ENCODE results near the gene SPTBN2.

SPTBN2 gene

DNA sequence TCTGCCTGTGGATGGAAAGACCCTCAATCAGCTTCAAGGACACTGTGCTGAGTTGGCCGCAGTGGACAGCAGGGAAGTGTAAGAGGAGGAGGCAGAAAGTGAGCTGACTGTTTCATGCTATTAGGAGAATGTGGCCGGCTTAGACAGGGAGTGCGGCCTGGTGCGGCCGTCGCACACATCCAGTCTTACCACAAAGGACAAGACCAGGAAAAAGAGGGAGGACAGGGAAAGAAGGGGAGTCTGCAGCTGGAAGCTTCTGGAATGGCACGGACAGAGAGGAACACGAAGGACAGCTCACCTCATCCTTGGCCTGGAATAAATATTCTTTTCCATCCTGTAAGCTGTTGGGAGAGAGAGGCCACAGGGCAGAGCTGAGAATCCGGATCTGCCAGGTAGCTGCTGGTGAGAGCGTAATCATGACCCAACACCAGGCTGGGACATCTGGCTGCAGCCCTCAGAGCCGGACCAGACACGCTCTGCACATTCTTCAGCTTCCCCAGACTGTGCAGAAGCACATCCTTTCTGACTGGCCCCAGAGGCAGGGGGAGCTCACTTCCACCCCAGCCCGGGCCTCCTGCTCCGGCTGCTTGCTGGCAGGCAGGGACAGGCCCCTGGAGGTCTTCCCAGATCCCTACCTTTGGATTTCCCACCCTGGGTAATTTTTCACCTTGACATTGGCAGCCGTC lies 42.8 kb downstream of the SPTBN2 start:
- TF ChIP-seq FOXP2 (optimal IDR thresholded peaks at IDR 0.05; ENCODE audit: borderline replicate concordance, extremely low read depth, extremely low read length, insufficient read depth) (no peak), POLR2AphosphoS5 (IDR thresholded peaks at IDR 0.05; ENCODE audit: low read depth, low read length) (no peak), SIN3A (IDR thresholded peaks at IDR 0.05; ENCODE audit: borderline replicate concordance, insufficient read depth, low read length) (no peak), TAF1 (IDR thresholded peaks at IDR 0.05; ENCODE audit: borderline replicate concordance, insufficient read depth, low read length) (no peak)
- TF ChIP-seq, protein P1, sequence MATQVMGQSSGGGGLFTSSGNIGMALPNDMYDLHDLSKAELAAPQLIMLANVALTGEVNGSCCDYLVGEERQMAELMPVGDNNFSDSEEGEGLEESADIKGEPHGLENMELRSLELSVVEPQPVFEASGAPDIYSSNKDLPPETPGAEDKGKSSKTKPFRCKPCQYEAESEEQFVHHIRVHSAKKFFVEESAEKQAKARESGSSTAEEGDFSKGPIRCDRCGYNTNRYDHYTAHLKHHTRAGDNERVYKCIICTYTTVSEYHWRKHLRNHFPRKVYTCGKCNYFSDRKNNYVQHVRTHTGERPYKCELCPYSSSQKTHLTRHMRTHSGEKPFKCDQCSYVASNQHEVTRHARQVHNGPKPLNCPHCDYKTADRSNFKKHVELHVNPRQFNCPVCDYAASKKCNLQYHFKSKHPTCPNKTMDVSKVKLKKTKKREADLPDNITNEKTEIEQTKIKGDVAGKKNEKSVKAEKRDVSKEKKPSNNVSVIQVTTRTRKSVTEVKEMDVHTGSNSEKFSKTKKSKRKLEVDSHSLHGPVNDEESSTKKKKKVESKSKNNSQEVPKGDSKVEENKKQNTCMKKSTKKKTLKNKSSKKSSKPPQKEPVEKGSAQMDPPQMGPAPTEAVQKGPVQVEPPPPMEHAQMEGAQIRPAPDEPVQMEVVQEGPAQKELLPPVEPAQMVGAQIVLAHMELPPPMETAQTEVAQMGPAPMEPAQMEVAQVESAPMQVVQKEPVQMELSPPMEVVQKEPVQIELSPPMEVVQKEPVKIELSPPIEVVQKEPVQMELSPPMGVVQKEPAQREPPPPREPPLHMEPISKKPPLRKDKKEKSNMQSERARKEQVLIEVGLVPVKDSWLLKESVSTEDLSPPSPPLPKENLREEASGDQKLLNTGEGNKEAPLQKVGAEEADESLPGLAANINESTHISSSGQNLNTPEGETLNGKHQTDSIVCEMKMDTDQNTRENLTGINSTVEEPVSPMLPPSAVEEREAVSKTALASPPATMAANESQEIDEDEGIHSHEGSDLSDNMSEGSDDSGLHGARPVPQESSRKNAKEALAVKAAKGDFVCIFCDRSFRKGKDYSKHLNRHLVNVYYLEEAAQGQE (IDR thresholded peaks at IDR 0.05; ENCODE audit: insufficient read depth in 1 of 2, low read depth in 2 of 2, low read length in 2 of 2), result no peak

DNA sequence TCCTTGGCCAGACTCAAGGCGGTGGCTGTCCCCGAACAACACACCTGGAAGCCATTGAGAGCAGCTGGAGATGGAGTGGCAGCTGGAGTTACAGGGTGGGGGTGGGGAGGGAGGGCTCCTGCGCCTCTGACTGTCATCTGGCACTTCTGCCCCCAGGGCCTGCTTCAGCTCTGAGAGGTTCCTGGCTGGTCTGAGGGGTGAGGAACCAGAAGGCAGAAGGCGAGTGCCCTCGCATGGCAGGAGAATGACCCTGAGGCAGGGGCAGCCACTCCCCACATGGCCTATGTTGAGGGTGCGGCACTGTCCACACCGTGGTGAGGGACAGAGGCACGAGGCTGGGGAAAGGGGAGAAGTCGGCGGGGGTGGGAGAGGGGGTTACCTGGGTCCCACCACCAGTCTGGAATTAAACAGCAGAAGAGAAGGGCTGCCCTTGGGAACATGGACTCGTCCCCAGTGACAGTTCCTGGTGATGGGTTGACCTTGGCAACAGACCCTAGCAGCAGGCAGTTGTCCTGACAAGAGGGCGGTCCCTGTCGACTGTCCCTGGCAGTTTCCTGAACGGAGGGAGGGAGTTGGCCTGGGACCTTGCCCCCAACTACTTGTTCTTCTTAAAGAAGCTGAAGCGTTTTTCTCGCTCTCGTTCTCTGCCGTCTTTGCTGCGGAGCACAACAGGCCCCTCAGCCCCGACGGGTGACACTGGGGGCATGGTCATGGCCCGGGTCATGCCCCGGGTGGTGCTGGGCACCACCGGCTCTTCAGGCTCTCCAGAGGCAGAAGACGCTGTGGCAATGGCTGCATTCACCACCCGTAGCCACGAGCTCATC lies 43.5 kb downstream of the SPTBN2 start:
- TF ChIP-seq, protein P1 (IDR thresholded peaks at IDR 0.05; ENCODE audit: insufficient read depth in 1 of 2, low read depth in 2 of 2, low read length in 2 of 2), result no peak
- TF ChIP-seq FOXP2 (optimal IDR thresholded peaks at IDR 0.05; ENCODE audit: borderline replicate concordance, extremely low read depth, extremely low read length, insufficient read depth), result no peak
- no peak for TF ChIP-seq TAF1 (IDR thresholded peaks at IDR 0.05; ENCODE audit: borderline replicate concordance, insufficient read depth, low read length)
- no peak for TF ChIP-seq SIN3A (IDR thresholded peaks at IDR 0.05; ENCODE audit: borderline replicate concordance, insufficient read depth, low read length)
- TF ChIP-seq POLR2AphosphoS5 (IDR thresholded peaks at IDR 0.05; ENCODE audit: low read depth, low read length), result no peak

DNA sequence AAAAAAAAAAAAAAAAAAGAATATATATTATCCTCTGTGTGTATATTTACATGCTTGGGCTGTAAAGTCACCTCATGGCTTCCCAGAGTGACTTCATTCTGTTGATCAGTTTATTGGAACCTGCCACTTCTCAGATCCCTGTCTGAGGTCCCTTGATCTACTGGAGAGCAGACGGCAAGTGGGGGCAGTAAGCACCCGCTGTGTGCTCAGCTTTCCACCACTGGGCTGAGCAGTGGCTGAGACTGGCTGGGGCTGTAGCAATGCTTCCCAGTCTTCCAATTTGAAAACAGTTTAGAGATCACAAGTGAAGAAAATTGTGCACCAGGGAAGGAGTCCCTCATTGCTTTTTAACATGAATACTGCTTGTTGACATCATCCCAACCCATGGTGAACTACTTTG lies 44.4 kb downstream of the SPTBN2 start:
- TF ChIP-seq SIN3A (IDR thresholded peaks at IDR 0.05; ENCODE audit: borderline replicate concordance, insufficient read depth, low read length), result no peak
- TF ChIP-seq FOXP2 (optimal IDR thresholded peaks at IDR 0.05; ENCODE audit: borderline replicate concordance, extremely low read depth, extremely low read length, insufficient read depth), result no peak
- TF ChIP-seq POLR2AphosphoS5 (IDR thresholded peaks at IDR 0.05; ENCODE audit: low read depth, low read length), result no peak
- no peak for TF ChIP-seq TAF1 (IDR thresholded peaks at IDR 0.05; ENCODE audit: borderline replicate concordance, insufficient read depth, low read length)
- TF ChIP-seq, protein P1 (IDR thresholded peaks at IDR 0.05; ENCODE audit: insufficient read depth in 1 of 2, low read depth in 2 of 2, low read length in 2 of 2), result no peak

DNA sequence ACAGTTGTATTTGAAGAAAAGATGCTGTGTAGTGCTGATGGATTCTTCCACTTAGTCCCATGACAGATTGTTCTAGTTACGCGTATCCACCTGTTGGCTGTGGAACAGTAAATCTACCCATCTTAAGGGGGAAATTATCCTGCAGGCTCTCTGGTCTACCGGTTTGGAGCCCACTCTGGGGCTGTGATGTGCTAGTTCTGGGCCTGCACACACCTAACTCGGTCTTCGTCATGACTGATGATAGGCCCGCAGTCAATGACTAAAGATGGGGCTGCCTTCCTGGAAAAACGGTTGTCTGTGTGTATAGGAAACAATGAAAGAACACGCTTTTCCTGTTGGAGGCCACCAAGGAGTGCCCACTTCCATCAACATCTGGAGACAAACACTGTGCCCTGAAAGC lies 45.1 kb downstream of the SPTBN2 start:
- TF ChIP-seq POLR2AphosphoS5 (IDR thresholded peaks at IDR 0.05; ENCODE audit: low read depth, low read length), result no peak

DNA sequence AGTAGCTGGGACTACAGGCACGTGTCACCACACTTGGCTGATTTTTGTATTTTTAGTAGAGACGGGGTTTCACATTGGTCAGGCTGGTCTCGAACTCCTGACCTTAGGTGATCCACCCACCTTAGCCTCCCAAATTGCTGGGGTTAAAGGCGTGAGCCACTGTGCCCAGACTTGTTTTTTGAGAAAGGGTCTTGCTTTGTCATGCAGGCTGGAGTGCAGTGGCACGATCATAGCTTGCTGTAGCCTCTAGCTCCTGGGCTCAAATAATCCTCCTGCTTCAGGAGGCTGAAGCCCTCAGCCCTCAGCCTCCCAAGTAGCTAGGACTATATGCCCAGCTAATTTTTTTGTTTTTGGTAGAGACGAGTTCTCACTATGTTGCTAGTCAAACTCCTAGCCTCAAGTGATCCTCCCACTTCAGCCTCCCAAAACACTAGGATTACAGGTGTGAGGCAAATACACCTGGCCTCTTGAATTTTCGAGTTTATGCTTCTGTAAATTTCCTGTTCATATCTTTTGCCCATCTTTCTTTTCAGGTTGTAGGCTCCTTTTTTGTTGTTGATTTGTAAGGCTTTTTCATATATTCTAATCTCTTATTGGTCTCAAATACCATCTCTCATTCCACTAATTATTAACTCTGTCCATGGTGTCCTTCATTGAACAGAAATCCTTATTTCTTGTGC lies 47.9 kb downstream of the SPTBN2 start:
- no peak for TF ChIP-seq TAF1 (IDR thresholded peaks at IDR 0.05; ENCODE audit: borderline replicate concordance, insufficient read depth, low read length)
